K562 (cell line): Measurements from ENCODE around the gene NDUFA7. TPM values are rescaled to one million over a fixed set of nuclear protein-coding genes. Genes with fewer than 3 reads are reported as not detected.

Experiments
- CC2D1A ChIP-seq: fragments of 450-650 bp; IDR thresholded peaks from 2 replicates; pipeline ENCODE4 v1.6.1; 2017; ENCODE audit warnings: mild to moderate bottlenecking
- GATAD2A ChIP-seq: fragments of 450-650 bp; IDR thresholded peaks from 2 replicates; pipeline ENCODE4 v1.6.1; 2017
- GATAD2B ChIP-seq: fragments of 450-650 bp; IDR thresholded peaks from 2 replicates; pipeline ENCODE4 v1.6.1; 2017; ENCODE audit warnings: mild to moderate bottlenecking, borderline replicate concordance
- HSF4 ChIP-seq: fragments of 250-450 bp; sonication (Bioruptor Pico); IDR thresholded peaks from 2 replicates; pipeline ENCODE4 v2.1.2; 2022; ENCODE audit warnings: mild to moderate bottlenecking, moderate library complexity, borderline replicate concordance
- MCM2 ChIP-seq: fragments of 450-650 bp; IDR thresholded peaks from 2 replicates; pipeline ENCODE4 v1.6.1; 2017; ENCODE audit warnings: low read depth, mild to moderate bottlenecking
- NFIC ChIP-seq: fragments of 450-650 bp; IDR thresholded peaks from 2 replicates; pipeline ENCODE4 v1.6.1; 2017; ENCODE audit warnings: mild to moderate bottlenecking, inconsistent platforms
- NKRF ChIP-seq: fragments of 450-650 bp; IDR thresholded peaks from 2 replicates; pipeline ENCODE4 v1.6.1; 2016; ENCODE audit warnings: borderline replicate concordance
- NUFIP1 ChIP-seq: fragments of 450-650 bp; IDR thresholded peaks from 2 replicates; pipeline ENCODE4 v1.6.1; 2018; ENCODE audit not compliant: partially characterized antibody
- POLR3G ChIP-seq: IDR thresholded peaks from 2 replicates; pipeline ENCODE4 v1.6.1; 2011; ENCODE audit not compliant: insufficient read length, insufficient replicate concordance; ENCODE audit errors: extremely low read depth
- TCF7L2 ChIP-seq: fragments of 150-350 bp; IDR thresholded peaks from 2 replicates; pipeline ENCODE4 v1.6.1; 2016; ENCODE audit warnings: low read depth, mild to moderate bottlenecking, low read length, moderate library complexity
- TRIM28 ChIP-seq: fragments of 450-650 bp; IDR thresholded peaks from 2 replicates; pipeline ENCODE4 v1.6.1; 2017
- ZNF436 ChIP-seq: fragments of 250-450, 450-650 bp; sonication (Bioruptor Pico); formaldehyde crosslinking; IDR thresholded peaks from 2 replicates; pipeline ENCODE4 v1.7.0; 2020; ENCODE audit warnings: mild to moderate bottlenecking
- polyA plus RNA-seq, 8 experiments: library from polyadenylated mRNA; depleted of rRNA in 4 of 8; stranded (reverse) in 5 of 8; unstranded in 3 of 8; fragments of >200 nt; fragmentation: Nextera tagmentation in 2 of 8; fragmentation: Illumina TruSeq in 1 of 8; extraction: Ambion mirVana in 2 of 8; extraction: Trizol in 1 of 8; gene quantifications; 2 replicates each; pipeline versions ENCODE4 v1.2.1 to v1.2.3, GENCODE V29; 2011 to 2014; ENCODE audit warnings: inconsistent platforms in 1 of 8, missing spikeins in 1 of 8
- total RNA-seq, 7 experiments: library from RNA; depleted of rRNA in 6 of 7; stranded (reverse); fragments of >200 nt in 6 of 7; fragmentation: Illumina TruSeq in 2 of 7; extraction: Trizol in 2 of 7; gene quantifications; 2 replicates each; pipeline versions ENCODE4 v1.2.1 to v1.2.3, GENCODE V29; 2011 to 2021; ENCODE audit warnings: low replicate concordance in 1 of 7

The NDUFA7 gene
- total and polyA plus RNA-seq, 9 of the 15 experiments (the other 6 are each of a cell fraction or from before 2014, with no cell fraction given) = 70.8 to 348 (median 142) TPM

- no peak for TF ChIP-seq NKRF
- TF ChIP-seq POLR3G = no peak
- TF ChIP-seq ZNF436 = no peak
- TF ChIP-seq GATAD2B = no peak
- TF ChIP-seq NUFIP1 = no peak
- TF ChIP-seq GATAD2A = no peak
- TF ChIP-seq MCM2 = no peak
- TF ChIP-seq TRIM28 = no peak
- no peak for TF ChIP-seq HSF4 (CRISPR knock-in tag)
- TF ChIP-seq NFIC = peak; percentile 29; the same call in 1 of the 2 replicates
- TF ChIP-seq CC2D1A = no peak
- TF ChIP-seq TCF7L2 = no peak
- TF ChIP-seq, all 486 proteins: peak for 28
Observed at GRCh38 chr19:8363803-8364771, 42.9 kb upstream of the NDUFA7 start, which contains the start of gene ANGPTL4 (continued).
